A673 (cell line): ENCODE measurements around the gene OR10D3.

Source experiments
- EZH2 ChIP-seq: fragments of 200-600 bp; sonication (generic); IDR thresholded peaks from 2 replicates; pipeline ENCODE4 v1.6.1; 2017; ENCODE audit warnings: borderline replicate concordance, low read depth, mild to moderate bottlenecking, mixed read lengths, antibody characterized with exemption, low read length; ENCODE audit not compliant: poor library complexity, severe bottlenecking
- TF ChIP-seq, protein P1 (sequence below): fragments of 300-800, 200-600 bp; sonication (generic); conservative IDR thresholded peaks from 2 replicates; pipeline ENCODE4 v1.5.1; 2017; ENCODE audit warnings: low read depth, mild to moderate bottlenecking, antibody characterized with exemption, low read length, moderate library complexity, mixed read lengths

- TF ChIP-seq, protein P1, sequence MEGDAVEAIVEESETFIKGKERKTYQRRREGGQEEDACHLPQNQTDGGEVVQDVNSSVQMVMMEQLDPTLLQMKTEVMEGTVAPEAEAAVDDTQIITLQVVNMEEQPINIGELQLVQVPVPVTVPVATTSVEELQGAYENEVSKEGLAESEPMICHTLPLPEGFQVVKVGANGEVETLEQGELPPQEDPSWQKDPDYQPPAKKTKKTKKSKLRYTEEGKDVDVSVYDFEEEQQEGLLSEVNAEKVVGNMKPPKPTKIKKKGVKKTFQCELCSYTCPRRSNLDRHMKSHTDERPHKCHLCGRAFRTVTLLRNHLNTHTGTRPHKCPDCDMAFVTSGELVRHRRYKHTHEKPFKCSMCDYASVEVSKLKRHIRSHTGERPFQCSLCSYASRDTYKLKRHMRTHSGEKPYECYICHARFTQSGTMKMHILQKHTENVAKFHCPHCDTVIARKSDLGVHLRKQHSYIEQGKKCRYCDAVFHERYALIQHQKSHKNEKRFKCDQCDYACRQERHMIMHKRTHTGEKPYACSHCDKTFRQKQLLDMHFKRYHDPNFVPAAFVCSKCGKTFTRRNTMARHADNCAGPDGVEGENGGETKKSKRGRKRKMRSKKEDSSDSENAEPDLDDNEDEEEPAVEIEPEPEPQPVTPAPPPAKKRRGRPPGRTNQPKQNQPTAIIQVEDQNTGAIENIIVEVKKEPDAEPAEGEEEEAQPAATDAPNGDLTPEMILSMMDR: no peak
- TF ChIP-seq EZH2: no peak
These were observed 39.3 kb downstream of the OR10D3 start for GRCh38 chr11:124222407-124222806.
